ENCODE data around the gene FCHSD1. TPM values are rescaled to one million over a fixed set of nuclear protein-coding genes. Genes with fewer than 3 reads are reported as not detected.

The FCHSD1 gene
- polyA plus RNA-seq, 1 of the 3 experiments (the other 2 are of a cell fraction), result 49.2 TPM

- no peak for TF ChIP-seq USF2 (IDR thresholded peaks at IDR 0.05; ENCODE audit: borderline replicate concordance, low read depth, low read length)
- TF ChIP-seq TAF1 (IDR thresholded peaks at IDR 0.05; ENCODE audit: borderline replicate concordance, low read depth, low read length), result no peak
- no peak for TF ChIP-seq TCF12 (IDR thresholded peaks at IDR 0.05)
- no peak for TF ChIP-seq TEAD4 (IDR thresholded peaks at IDR 0.05; ENCODE audit: borderline replicate concordance, insufficient read depth)
- TF ChIP-seq EP300 (IDR thresholded peaks at IDR 0.05; ENCODE audit: borderline replicate concordance in 1 of 2, low read depth in 1 of 2, low read length in 1 of 2), result no peak
- no peak for TF ChIP-seq USF1 (IDR thresholded peaks at IDR 0.05; ENCODE audit: borderline replicate concordance, low read depth)
- TF ChIP-seq ELF1 (IDR thresholded peaks at IDR 0.05), result no peak
- no peak for TF ChIP-seq REST (IDR thresholded peaks at IDR 0.05; ENCODE audit: low read depth, low read length)
- no peak for TF ChIP-seq FOSL2 (IDR thresholded peaks at IDR 0.05; ENCODE audit: borderline replicate concordance, low read depth)
- no peak for TF ChIP-seq FOXJ3 (CRISPR knock-in tag; IDR thresholded peaks at IDR 0.05)
- TF ChIP-seq POLR2AphosphoS5 (IDR thresholded peaks at IDR 0.05; ENCODE audit: low read depth, low read length), result no peak
- no peak for TF ChIP-seq RAD21 (IDR thresholded peaks at IDR 0.05; ENCODE audit: low read length)
- TF ChIP-seq NFIC (IDR thresholded peaks at IDR 0.05; ENCODE audit: borderline replicate concordance), result no peak
- TF ChIP-seq JUND (IDR thresholded peaks at IDR 0.05), result no peak
- no peak for TF ChIP-seq MXI1 (IDR thresholded peaks at IDR 0.05; ENCODE audit: low read depth, low read length)
- no peak for TF ChIP-seq FOXM1 (IDR thresholded peaks at IDR 0.05; ENCODE audit: low read depth)
- Histone ChIP-seq H3K4me2 (peak overlapping the region; percentile 99; the same call in 1 of the 2 replicates), H3F3A (replicated peaks; ENCODE audit: insufficient read depth) (no peaks in the 10 kb centered on the region), H2AFZ (ENCODE audit: low read depth) (no peak overlapping the region), H3K36me3 (replicated peaks in 1 of 2; ENCODE audit: control insufficient read depth in 1 of 2, insufficient read depth in 2 of 2, low read length in 1 of 2) (peaks cover 27 to 29% of the 10 kb centered on the region in 2 experiments), H3K9me3 (no peaks in the 10 kb centered on the region), H3K9me2 (no peaks in the 10 kb centered on the region), H3K27me3 (ENCODE audit: insufficient read depth) (no peaks in the 10 kb centered on the region), H3K27ac (ENCODE audit: low read depth in 2 of 2, low read length in 1 of 2) (no peak overlapping the region), H3K9ac (no peak overlapping the region), H4K20me1 (ENCODE audit: insufficient read depth) (peaks cover 17% of the 10 kb centered on the region), H3K4me1 (ENCODE audit: control insufficient read depth in 1 of 2, insufficient read depth in 2 of 2, low read depth in 1 of 2, low read length in 1 of 2) (peaks cover 5 to 28% of the 10 kb centered on the region in 2 experiments; a peak in 3 of 4 replicates), H3K79me2 (ENCODE audit: insufficient read depth) (peaks cover 66% of the 10 kb centered on the region), H3K4me3 (ENCODE audit: low read depth in 2 of 2, low read length in 1 of 2) (no peak overlapping the region)
- DNase-seq, result no peak
- CTCF ChIA-PET, result interaction anchor here (1.1 to 19.7 kb wide), 6 partner anchors 11 to 68 kb away, joined by 3 to 207 read pairs (median 5); partner anchors contain the start of gene DIAPH1
- WGBS (ENCODE audit: low lambda C conversion rate), result 97% methylated on average over 6 of the region's 6 CpGs
- POLR2A ChIA-PET, result interaction anchor here (0.6 kb wide), 1 partner anchor 16 kb away, joined by 3 read pairs; the partner anchor contains the start of gene DIAPH1
Observed at GRCh38 chr5:141634720-141635119, 16.5 kb downstream of the FCHSD1 start.
